DMS53 (cell line): ENCODE results near the gene TMEM134.
"Not testable (repeated sequence)": the region's sequence is repeated elsewhere in the genome, so short reads cannot be mapped to it uniquely, and the experiment has no call there.

Source experiments
- DNase-seq: peaks from one replicate; lab custom pipeline; 2025; lab: John Stamatoyannopoulos, UW

TMEM134 gene

GRCh38 chr11:67468759-67469507, at the start of gene TMEM134:
Gene TMEM134 (minus strand): TSS chr11:67469251. CDS start chr11:67469192, 59 bp downstream.
- DNase-seq: peak; percentile 98

GRCh38 chr11:67517784-67518552, 48.9 kb upstream of the TMEM134 start:
- no peak for DNase-seq

GRCh38 chr11:67516806-67517205, 47.8 kb upstream of the TMEM134 start:
- no peak for DNase-seq

GRCh38 chr11:67514116-67514515, 45.1 kb upstream of the TMEM134 start:
- no peak for DNase-seq

- not testable (repeated sequence) for DNase-seq
Observed at GRCh38 chr11:67511558-67511957, 42.5 kb upstream of the TMEM134 start.

GRCh38 chr11:67510023-67510345, 40.9 kb upstream of the TMEM134 start:
- DNase-seq: no peak

- peak; percentile 100 for DNase-seq
Observed at GRCh38 chr11:67508486-67509121, 39.6 kb upstream of the TMEM134 start.

GRCh38 chr11:67507864-67508485, 38.9 kb upstream of the TMEM134 start, which contains the start of gene CDK2AP2:
Gene CDK2AP2 (minus strand): TSS chr11:67508162. CDS start chr11:67508082, 80 bp downstream.
- peak; percentile 100 for DNase-seq

- peak; percentile 97 for DNase-seq
Observed at GRCh38 chr11:67507242-67507863, 38.3 kb upstream of the TMEM134 start.

GRCh38 chr11:67506426-67507051, 37.5 kb upstream of the TMEM134 start:
- DNase-seq: peak; percentile 46

GRCh38 chr11:67505605-67506396, 36.8 kb upstream of the TMEM134 start:
- DNase-seq: peak; percentile 99

- peak; percentile 83 for DNase-seq
Observed at GRCh38 chr11:67504950-67505581, 36.0 kb upstream of the TMEM134 start, which contains the start of gene PITPNM1. Gene PITPNM1 (minus strand): TSS chr11:67505363. CDS start chr11:67504180, 1,183 bp downstream.

- peak; percentile 68 for DNase-seq
Observed at GRCh38 chr11:67504005-67504949, 35.2 kb upstream of the TMEM134 start.

- no peak for DNase-seq
Observed at GRCh38 chr11:67503119-67504004, 34.3 kb upstream of the TMEM134 start.

- DNase-seq: no peak
Observed at GRCh38 chr11:67502328-67502979, 33.4 kb upstream of the TMEM134 start.

- no peak for DNase-seq
Observed at GRCh38 chr11:67501854-67502253, 32.8 kb upstream of the TMEM134 start.
